Measurements from ENCODE around the gene MMADHC.

- TF ChIP-seq POLR2AphosphoS5 (IDR thresholded peaks at IDR 0.05), result peak in 1 of 3 donors; percentile 26
- TF ChIP-seq EP300 (IDR thresholded peaks at IDR 0.05), result no peak
- no peak for TF ChIP-seq POLR2A (IDR thresholded peaks at IDR 0.05)
Measured at GRCh38 chr2:149538138-149538833, 49.3 kb downstream of the MMADHC start.
